GM12872 (cell line): Measurements from ENCODE around the gene CPNE5.

Experiments
- TF ChIP-seq, protein P1 (sequence below): IDR thresholded peaks from 3 replicates; pipeline ENCODE4 v1.5.1; 2011; ENCODE audit warnings: low read depth, mild to moderate bottlenecking, low read length, moderate library complexity; ENCODE audit not compliant: insufficient read depth

Gene CPNE5

DNA sequence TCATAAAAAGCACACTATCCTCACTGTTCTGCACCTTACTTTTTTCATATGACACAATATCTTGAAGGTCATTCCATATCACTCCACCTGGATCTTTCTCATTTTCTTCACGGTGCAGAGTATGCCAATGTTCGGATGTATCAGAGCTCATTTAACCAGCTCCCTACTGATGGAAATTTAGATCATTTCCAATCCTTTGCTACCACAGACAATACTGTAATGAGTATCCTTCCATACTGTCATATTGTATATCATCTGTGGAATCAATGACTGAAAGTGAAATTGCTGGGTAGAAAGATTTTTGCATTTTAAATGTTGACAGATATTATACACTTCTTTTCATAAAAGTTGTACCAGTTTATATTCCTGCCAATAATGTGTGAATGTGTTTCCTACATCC is 143.8 kb downstream of the CPNE5 start:
- TF ChIP-seq, protein P1, sequence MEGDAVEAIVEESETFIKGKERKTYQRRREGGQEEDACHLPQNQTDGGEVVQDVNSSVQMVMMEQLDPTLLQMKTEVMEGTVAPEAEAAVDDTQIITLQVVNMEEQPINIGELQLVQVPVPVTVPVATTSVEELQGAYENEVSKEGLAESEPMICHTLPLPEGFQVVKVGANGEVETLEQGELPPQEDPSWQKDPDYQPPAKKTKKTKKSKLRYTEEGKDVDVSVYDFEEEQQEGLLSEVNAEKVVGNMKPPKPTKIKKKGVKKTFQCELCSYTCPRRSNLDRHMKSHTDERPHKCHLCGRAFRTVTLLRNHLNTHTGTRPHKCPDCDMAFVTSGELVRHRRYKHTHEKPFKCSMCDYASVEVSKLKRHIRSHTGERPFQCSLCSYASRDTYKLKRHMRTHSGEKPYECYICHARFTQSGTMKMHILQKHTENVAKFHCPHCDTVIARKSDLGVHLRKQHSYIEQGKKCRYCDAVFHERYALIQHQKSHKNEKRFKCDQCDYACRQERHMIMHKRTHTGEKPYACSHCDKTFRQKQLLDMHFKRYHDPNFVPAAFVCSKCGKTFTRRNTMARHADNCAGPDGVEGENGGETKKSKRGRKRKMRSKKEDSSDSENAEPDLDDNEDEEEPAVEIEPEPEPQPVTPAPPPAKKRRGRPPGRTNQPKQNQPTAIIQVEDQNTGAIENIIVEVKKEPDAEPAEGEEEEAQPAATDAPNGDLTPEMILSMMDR, result no peak

DNA sequence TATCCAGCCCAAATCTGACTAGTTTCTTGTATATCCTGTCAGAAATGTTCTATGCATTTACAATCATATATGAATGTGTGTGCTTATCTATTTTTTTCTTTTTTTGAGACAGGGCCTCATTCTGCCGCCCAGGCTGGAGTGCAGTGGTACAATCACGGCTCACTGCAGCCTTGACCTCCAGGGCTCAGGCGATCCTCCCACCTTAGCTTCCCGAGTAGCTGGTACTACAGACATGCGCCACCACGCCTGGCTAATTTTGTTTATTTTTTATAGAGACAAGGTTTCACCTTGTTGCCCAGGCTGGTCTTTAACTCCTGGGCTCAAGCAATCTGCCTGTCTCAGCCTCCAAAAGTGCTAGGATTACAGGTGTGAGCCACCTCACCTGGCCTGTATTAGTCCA is 144.6 kb downstream of the CPNE5 start:
- TF ChIP-seq, protein P1, result no peak

DNA sequence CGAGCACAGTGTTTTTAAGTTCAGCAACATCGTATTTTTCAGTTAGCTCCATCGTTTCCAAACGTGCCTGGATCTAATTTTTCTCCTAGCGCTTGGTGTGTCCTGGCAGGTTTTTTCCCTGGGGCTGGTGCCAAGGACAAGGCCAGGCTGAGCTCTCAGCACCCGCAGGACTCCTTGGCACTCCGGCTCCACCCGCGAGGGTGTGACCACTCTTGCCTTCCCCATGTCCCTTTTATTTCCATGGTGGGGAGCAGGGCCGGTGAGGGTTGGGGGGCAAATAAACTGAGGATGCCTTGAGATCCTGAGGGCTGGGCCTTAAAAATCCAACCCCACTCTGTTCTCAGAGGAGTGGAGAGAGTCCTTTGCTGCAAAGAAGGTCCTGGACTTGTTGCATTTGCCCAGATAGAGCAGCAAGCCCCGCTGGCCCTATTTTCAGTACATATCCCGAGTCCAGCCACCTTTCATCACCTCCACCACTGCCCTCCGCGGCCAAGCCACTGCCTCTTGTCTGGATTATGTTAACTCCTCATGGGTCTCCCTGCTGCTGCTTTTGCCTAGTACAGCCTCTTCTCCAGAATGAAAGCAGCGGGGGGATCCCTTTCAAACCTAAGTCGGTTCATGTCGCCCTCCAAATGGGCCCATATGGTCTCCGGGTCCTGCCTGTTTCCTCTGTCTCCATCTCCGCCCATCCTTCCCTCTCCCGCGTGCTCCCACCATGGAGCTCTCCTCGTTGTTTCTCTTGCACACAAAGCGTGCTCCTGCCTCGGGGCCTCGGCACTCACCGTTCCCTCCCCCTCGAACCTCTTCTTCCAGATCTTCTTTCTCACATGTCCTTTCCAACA is 146.2 kb downstream of the CPNE5 start:
- TF ChIP-seq, protein P1, result no peak

DNA sequence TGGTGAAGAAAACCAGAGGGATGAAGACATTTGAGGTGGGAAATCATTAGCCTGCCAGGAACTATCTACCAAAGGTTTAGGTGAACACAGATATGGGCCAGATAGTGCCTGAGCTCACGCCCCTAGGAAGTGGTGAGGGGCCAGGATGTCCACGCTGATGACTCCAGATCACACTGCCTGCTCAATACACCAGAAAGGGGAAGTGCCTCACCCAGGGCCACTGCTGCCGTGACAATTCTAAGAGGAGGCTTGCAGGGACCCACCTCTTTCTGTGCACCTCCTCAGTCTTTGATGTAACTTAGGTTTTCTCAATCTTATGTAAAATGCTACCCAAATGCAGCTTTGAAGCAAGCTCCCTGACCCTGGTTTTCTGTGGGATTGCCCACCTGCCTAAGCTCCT is 147.0 kb downstream of the CPNE5 start:
- TF ChIP-seq, protein P1, result no peak

DNA sequence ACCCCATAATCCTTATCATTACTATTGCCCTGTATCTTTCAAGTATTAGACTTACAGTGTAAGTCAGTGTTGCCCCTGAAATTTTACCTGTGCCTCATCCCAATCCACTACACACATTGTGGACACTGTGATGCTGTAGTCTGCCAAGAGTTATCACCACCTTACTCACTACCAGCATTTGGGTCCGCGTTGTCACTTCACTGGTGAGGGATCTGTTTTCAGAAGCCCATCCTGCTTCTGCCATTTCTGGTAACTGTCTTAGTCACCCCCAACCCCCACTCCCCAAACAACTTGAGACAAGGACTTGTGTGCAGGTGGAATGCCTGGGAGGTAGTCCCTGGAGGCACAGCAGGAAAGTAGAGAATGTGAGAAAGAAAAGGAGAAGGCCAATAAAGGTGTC is 147.6 kb downstream of the CPNE5 start:
- TF ChIP-seq, protein P1, result no peak

DNA sequence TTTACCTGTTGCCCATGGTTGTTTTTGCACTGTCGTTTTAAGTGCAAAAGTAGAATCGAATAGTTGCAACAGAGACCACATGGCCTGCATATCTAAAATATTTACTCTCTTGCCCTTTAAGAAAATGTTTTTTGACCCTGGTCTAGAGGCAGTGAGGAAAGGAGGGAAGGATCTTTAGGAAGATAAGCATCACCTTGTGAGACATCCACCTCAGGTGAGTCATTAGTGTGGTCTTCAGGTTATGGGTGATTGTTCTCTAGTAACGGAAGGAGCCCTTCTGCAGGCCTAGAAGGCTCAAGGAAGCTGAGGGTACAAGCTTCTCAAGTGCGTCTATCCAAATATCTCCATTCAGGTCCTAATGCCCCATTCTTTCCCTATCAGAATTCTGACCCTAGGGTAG is 148.2 kb downstream of the CPNE5 start:
- TF ChIP-seq, protein P1, result no peak
